Hippocampal formation (tissue), 2 donors: ENCODE measurements around the gene ZNF169.
"Not testable (repeated sequence)": the region's sequence is repeated elsewhere in the genome, so short reads cannot be mapped to it uniquely, and the experiment has no call there.

Experiments
- DNase-seq, 2 donors: peaks; one replicate each; lab custom pipeline; 2025; lab: John Stamatoyannopoulos, UW

The ZNF169 gene

DNA sequence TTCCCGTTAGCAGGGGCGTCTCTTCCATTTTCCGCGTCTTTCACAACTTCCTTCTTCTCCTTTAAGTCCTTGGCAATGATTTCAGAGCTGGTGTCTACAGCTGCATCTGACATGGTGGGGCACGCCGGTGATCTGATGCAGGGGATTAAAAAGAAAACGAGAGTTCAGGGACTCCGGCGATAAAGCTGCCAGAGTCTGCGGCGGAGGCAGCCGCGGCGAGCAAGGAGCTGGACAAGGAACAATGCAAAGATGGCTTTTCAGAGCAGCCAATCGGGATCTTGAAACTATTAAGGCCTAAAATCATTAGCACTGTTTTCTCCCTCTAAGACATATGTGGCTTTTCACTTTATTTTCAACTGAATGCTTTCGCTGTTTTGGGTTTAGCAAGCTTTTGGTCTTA, 88.4 kb downstream of the ZNF169 start:
- not testable (repeated sequence) for DNase-seq

DNA sequence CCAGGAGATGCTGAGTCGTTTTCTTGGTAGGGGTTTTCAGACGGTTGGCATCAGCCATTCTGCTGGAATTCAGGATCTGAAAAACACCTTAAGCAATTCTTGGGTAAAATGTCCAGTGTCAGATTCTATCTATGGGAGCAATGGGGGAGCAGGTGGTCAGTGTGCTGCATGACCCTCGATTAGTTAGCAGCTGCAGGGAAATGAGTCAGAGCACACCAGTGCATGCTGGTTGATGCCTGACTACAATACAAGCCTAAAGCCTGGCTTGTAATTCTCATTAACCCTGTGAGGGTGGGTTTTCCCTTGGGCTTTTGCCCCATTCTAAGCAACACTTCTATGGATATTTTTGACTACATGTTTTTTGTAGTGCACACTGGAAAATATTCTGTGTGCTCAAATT, 89.7 kb downstream of the ZNF169 start:
- DNase-seq = not testable (repeated sequence)
